A549 (cell line): ENCODE results near the gene SLFN5. TPM values are rescaled to one million over a fixed set of nuclear protein-coding genes. Genes with fewer than 3 reads are reported as not detected.
A peak's percentile ranks its signal among the peaks of the same experiment; 100 is the strongest.

Source experiments
- ATAC-seq, 2 experiments: fragments of 200-7000 bp in 1 of 2; fragments of >200 bp in 1 of 2; cut with Nextera tagmentation in 1 of 2; cut with Tn5 transposase in 1 of 2; 3 replicates each; pipeline versions ENCODE4 v1.8.0 to v1.9.1; 2018 to 2020; ENCODE audit warnings: mild to moderate bottlenecking in 1 of 2, moderate library complexity in 1 of 2
- CTCF ChIA-PET: fragments of 300-600 bp; sonication (Branson Sonifier 250); formaldehyde crosslinking; extraction: SDS; loops from one replicate; lab custom pipeline; 2021; ENCODE audit warnings: antibody characterized with exemption, inconsistent platforms; lab: Yijun Ruan, JAX
- POLR2A ChIA-PET: fragments of 350-600 bp; formaldehyde crosslinking; extraction: SDS; loops from one replicate; lab custom pipeline; 2021; ENCODE audit warnings: antibody characterized with exemption, inconsistent platforms; lab: Yijun Ruan, JAX
- DNase-seq, 2 experiments: peaks; one replicate each; pipeline versions ENCODE4 v3.0.0 to v3.0.0-alpha.2; 2011 to 2016; ENCODE audit warnings: low read depth in 1 of 2, low spot score in 1 of 2
- FAIRE-seq: peaks from 2 replicates; lab custom pipeline; 2011; peaks lifted over from hg19 to GRCh38; lab: Jason Lieb, UNC
- H3K27ac ChIP-seq, 2 experiments: fragments of >200 bp; sonication (Bioruptor Twin); formaldehyde crosslinking; 3 replicates each; pipeline ENCODE4 v1.5.1; 2016 to 2017
- H3K4me1 ChIP-seq: fragments of >200 bp; sonication (Bioruptor Twin); formaldehyde crosslinking; 3 replicates; pipeline ENCODE4 v1.6.1; 2016
- H3K4me2 ChIP-seq: fragments of >200 bp; sonication (Bioruptor Twin); formaldehyde crosslinking; 3 replicates; pipeline ENCODE4 v1.6.1; 2016
- H3K4me3 ChIP-seq: fragments of >200 bp; sonication (Bioruptor Twin); formaldehyde crosslinking; 3 replicates; pipeline ENCODE4 v1.5.1; 2016
- H3K9me3 ChIP-seq: fragments of >200 bp; sonication (Bioruptor Twin); formaldehyde crosslinking; 3 replicates; pipeline ENCODE4 v1.6.1; 2016
- ATOH8 ChIP-seq: fragments of 250-450 bp; sonication (Bioruptor Pico); IDR thresholded peaks from 2 replicates; pipeline ENCODE4 v1.5.0; 2020; ENCODE audit warnings: low read depth, mild to moderate bottlenecking, moderate library complexity
- CEBPB ChIP-seq, 2 experiments: fragments of >200 bp in 1 of 2; sonication (Bioruptor Twin) in 1 of 2; formaldehyde crosslinking in 1 of 2; IDR thresholded peaks; 2 replicates each; pipeline ENCODE4 v1.6.1; 2012 to 2016
- CHD4 ChIP-seq: fragments of 200-600 bp; sonication (generic); IDR thresholded peaks from 2 replicates; pipeline ENCODE4 v1.6.1; 2016; ENCODE audit warnings: antibody characterized with exemption, mild to moderate bottlenecking, borderline replicate concordance
- ESRRA ChIP-seq: fragments of 150-350 bp; IDR thresholded peaks from 2 replicates; pipeline ENCODE4 v1.6.1; 2014; ENCODE audit warnings: mild to moderate bottlenecking, low read length, borderline replicate concordance
- FOXS1 ChIP-seq: fragments of 250-450 bp; sonication (Bioruptor Pico); IDR thresholded peaks from 2 replicates; pipeline ENCODE4 v1.5.0; 2020; ENCODE audit warnings: mild to moderate bottlenecking, moderate library complexity
- HDAC2 ChIP-seq: fragments of 200-600 bp; sonication (generic); IDR thresholded peaks from 2 replicates; pipeline ENCODE4 v1.6.1; 2016
- HES2 ChIP-seq: fragments of >200 bp; sonication (Bioruptor Twin); formaldehyde crosslinking; IDR thresholded peaks from 2 replicates; pipeline ENCODE4 v1.6.1; 2016
- HEYL ChIP-seq: fragments of 250-450 bp; sonication (Bioruptor Pico); IDR thresholded peaks from 2 replicates; pipeline ENCODE4 v1.8.0; 2021; ENCODE audit warnings: mild to moderate bottlenecking, moderate library complexity
- HOXA7 ChIP-seq: fragments of 250-450 bp; sonication (Bioruptor Pico); IDR thresholded peaks from 2 replicates; pipeline ENCODE4 v1.5.0; 2020; ENCODE audit warnings: mild to moderate bottlenecking, moderate library complexity
- HOXB5 ChIP-seq: fragments of 250-450 bp; sonication (Bioruptor Pico); IDR thresholded peaks from 2 replicates; pipeline ENCODE4 v1.5.0; 2020; ENCODE audit warnings: mild to moderate bottlenecking, moderate library complexity
- JUN ChIP-seq, 2 experiments: fragments of >200 bp; sonication (Bioruptor Twin); formaldehyde crosslinking; IDR thresholded peaks; 2 replicates in 1 of 2; 3 replicates in 1 of 2; pipeline ENCODE4 v1.6.1; 2016 to 2017
- JUNB ChIP-seq: fragments of >200 bp; sonication (Bioruptor Twin); formaldehyde crosslinking; IDR thresholded peaks from 2 replicates; pipeline ENCODE4 v1.6.1; 2016
- KDM1A ChIP-seq: fragments of 200-600 bp; sonication (generic); IDR thresholded peaks from 2 replicates; pipeline ENCODE4 v1.6.1; 2016; ENCODE audit warnings: low read depth, mild to moderate bottlenecking
- MAFK ChIP-seq: fragments of 450-650 bp; IDR thresholded peaks from 2 replicates; pipeline ENCODE4 v1.6.1; 2014; ENCODE audit not compliant: partially characterized antibody
- MYC ChIP-seq: IDR thresholded peaks from 2 replicates; pipeline ENCODE4 v1.6.1; 2012; ENCODE audit warnings: mild to moderate bottlenecking, inconsistent platforms, low read length, improper control_type of control experiment, borderline replicate concordance
- NFE2L2 ChIP-seq: fragments of 150-350 bp; conservative IDR thresholded peaks from 2 replicates; pipeline ENCODE4 v1.6.1; 2014; ENCODE audit warnings: low read length
- NPAS2 ChIP-seq: fragments of 250-450 bp; sonication (Bioruptor Pico); IDR thresholded peaks from 2 replicates; pipeline ENCODE4 v1.8.0; 2022; ENCODE audit warnings: mild to moderate bottlenecking, moderate library complexity, borderline replicate concordance
- PBX3 ChIP-seq: IDR thresholded peaks from 2 replicates; pipeline ENCODE4 v1.6.1; 2012
- PHF8 ChIP-seq: fragments of 200-600 bp; sonication (generic); IDR thresholded peaks from 2 replicates; pipeline ENCODE4 v1.6.1; 2016; ENCODE audit warnings: low read depth, mild to moderate bottlenecking, antibody characterized with exemption, moderate library complexity, borderline replicate concordance
- POLR2A ChIP-seq: IDR thresholded peaks from 2 replicates; pipeline ENCODE4 v1.6.1; 2012; ENCODE audit warnings: mild to moderate bottlenecking, low read length
- RAD21 ChIP-seq, 2 experiments: fragments of >200 bp in 1 of 2; sonication (Bioruptor Twin) in 1 of 2; formaldehyde crosslinking in 1 of 2; IDR thresholded peaks in 1 of 2; conservative IDR thresholded peaks in 1 of 2; 2 replicates in 1 of 2; 3 replicates in 1 of 2; pipeline ENCODE4 v1.6.1; 2012 to 2018; ENCODE audit warnings: inconsistent platforms in 1 of 2
- RCOR1 ChIP-seq: fragments of 150-350 bp; IDR thresholded peaks from 2 replicates; pipeline ENCODE4 v1.6.1; 2014; ENCODE audit warnings: antibody characterized with exemption, low read length, low read depth
- REST ChIP-seq: fragments of 200-600 bp; sonication (generic); IDR thresholded peaks from 2 replicates; pipeline ENCODE4 v1.6.1; 2016; ENCODE audit warnings: antibody characterized with exemption, mild to moderate bottlenecking, moderate library complexity
- RNF2 ChIP-seq: fragments of 200-600 bp; sonication (generic); IDR thresholded peaks from 2 replicates; pipeline ENCODE4 v1.6.1; 2016; ENCODE audit warnings: low read depth, mild to moderate bottlenecking, antibody characterized with exemption, moderate library complexity, borderline replicate concordance
- SMC3 ChIP-seq: fragments of >200 bp; sonication (Bioruptor Twin); formaldehyde crosslinking; IDR thresholded peaks from 3 replicates; pipeline ENCODE4 v1.6.1; 2018; ENCODE audit warnings: inconsistent platforms
- ZNF302 ChIP-seq: fragments of 250-450 bp; sonication (Bioruptor Pico); IDR thresholded peaks from 2 replicates; pipeline ENCODE4 v1.9.0; 2021; ENCODE audit warnings: inconsistent platforms, mild to moderate bottlenecking, moderate library complexity
- WGBS: methylation state at CpG from one replicate; pipeline ENCODE4 v1.1.6; 2017; ENCODE audit errors: missing lambda C conversion rate; 5-methylcytosine and 5-hydroxymethylcytosine counted together
- polyA plus RNA-seq, 4 experiments: library from polyadenylated mRNA; depleted of rRNA in 3 of 4; stranded (reverse); fragments of >200 nt; fragmentation: RNase III in 1 of 4; extraction: RNeasy Plus Mini Kit Qiagen cat#74134 plus additional on column Dnase treatment in 1 of 4; gene quantifications; 2 replicates in 3 of 4; 3 replicates in 1 of 4; pipeline ENCODE4 v1.2.3, GENCODE V29; 2011 to 2017

SLFN5 gene
- polyA plus RNA-seq, 2 of the 4 experiments (the other 2 are of a cell fraction) = 1.9 to 33.1 TPM

GRCh38 chr17:35235289-35235688 lies 7.6 kb upstream of the SLFN5 start:
- H3K4me3 ChIP-seq = no peak overlapping the region
- H3K27ac ChIP-seq = no peak overlapping the region
- ChIA-PET CTCF (interaction anchor here (1.0 kb wide), 1 partner anchor 78 kb away, joined by 3 read pairs; no protein-coding TSS in a partner anchor), POLR2A (no interaction called here)
- ATAC-seq (0 out of 6 replicates have a peak, but pooled peaks of 1 of the 2 experiments have one; percentile 20), DNase-seq (no peak), FAIRE-seq (no peak)
- no peak for TF ChIP-seq MAFK
- no peak for TF ChIP-seq KDM1A
- no peak for TF ChIP-seq MYC
- no peak for TF ChIP-seq CEBPB (IDR thresholded peaks at IDR 0.05)
- no peak for TF ChIP-seq HOXA7 (CRISPR knock-in tag)
- no peak for TF ChIP-seq HES2
- no peak for TF ChIP-seq HEYL (CRISPR knock-in tag)
- TF ChIP-seq PBX3 = no peak
- TF ChIP-seq SMC3 = no peak
- H3K9me3 ChIP-seq = no peaks in the 10 kb centered on the region
- peaks cover 5% of the 10 kb centered on the region for H3K4me1 ChIP-seq
- H3K4me2 ChIP-seq = no peak overlapping the region
- WGBS = 49% methylated on average over 3 of the region's 3 CpGs

GRCh38 chr17:35235917-35236316 lies 7.0 kb upstream of the SLFN5 start:
- no peak for FAIRE-seq
- TF ChIP-seq HDAC2 = no peak
- TF ChIP-seq MYC = no peak
- TF ChIP-seq JUN (IDR thresholded peaks at IDR 0.05) = no peak
- TF ChIP-seq POLR2A = no peak
- no peak for TF ChIP-seq RCOR1
- no peak for TF ChIP-seq NFE2L2
- no peak for TF ChIP-seq FOXS1 (CRISPR knock-in tag)
- TF ChIP-seq NPAS2 (CRISPR knock-in tag) = no peak
- no peak for TF ChIP-seq HOXB5 (CRISPR knock-in tag)
- no peak for TF ChIP-seq RAD21 (conservative IDR thresholded peaks at IDR 0.05 in 1 of 2, IDR thresholded peaks at IDR 0.05 in 1 of 2)
- TF ChIP-seq ESRRA = no peak
- no peak for TF ChIP-seq HES2
- TF ChIP-seq PHF8 = no peak
- TF ChIP-seq REST = no peak
- TF ChIP-seq ATOH8 (CRISPR knock-in tag) = no peak
- no peak for TF ChIP-seq JUNB
- no peak for TF ChIP-seq ZNF302 (CRISPR knock-in tag)
- no peak for TF ChIP-seq RNF2
- TF ChIP-seq CHD4 = no peak
- TF ChIP-seq, all 56 proteins: peak for 0
- peaks cover 5% of the 10 kb centered on the region for H3K4me1 ChIP-seq
- H3K4me3 ChIP-seq = no peak overlapping the region
- ChIA-PET CTCF (interaction anchor here (1.0 kb wide), 1 partner anchor 77 kb away, joined by 3 read pairs; no protein-coding TSS in a partner anchor), POLR2A (no interaction called here)
- ATAC-seq = no peak
- no peaks in the 10 kb centered on the region for H3K9me3 ChIP-seq
- no peak for DNase-seq
- H3K4me2 ChIP-seq = no peak overlapping the region
- no peak overlapping the region for H3K27ac ChIP-seq
- 83% methylated on average over 2 of the region's 2 CpGs for WGBS
